GM18951 (cell line): ENCODE data around the gene MPHOSPH8.

Experiments
- POLR2A ChIP-seq: IDR thresholded peaks from 4 replicates; pipeline ENCODE4 v1.6.1; 2011; ENCODE audit warnings: mild to moderate bottlenecking; ENCODE audit not compliant: insufficient read length, insufficient read depth; ENCODE audit errors: extremely low read depth
- in situ Hi-C: fragments of 300-500 bp; cut with MboI; formaldehyde crosslinking; loops from one replicate; pipeline ENCODE4 v1.12.0; 2022; ENCODE audit warnings: low sequenced_read_pairs, mixed read lengths, inconsistent platforms; ENCODE audit not compliant: unreplicated experiment

Gene MPHOSPH8, protein sequence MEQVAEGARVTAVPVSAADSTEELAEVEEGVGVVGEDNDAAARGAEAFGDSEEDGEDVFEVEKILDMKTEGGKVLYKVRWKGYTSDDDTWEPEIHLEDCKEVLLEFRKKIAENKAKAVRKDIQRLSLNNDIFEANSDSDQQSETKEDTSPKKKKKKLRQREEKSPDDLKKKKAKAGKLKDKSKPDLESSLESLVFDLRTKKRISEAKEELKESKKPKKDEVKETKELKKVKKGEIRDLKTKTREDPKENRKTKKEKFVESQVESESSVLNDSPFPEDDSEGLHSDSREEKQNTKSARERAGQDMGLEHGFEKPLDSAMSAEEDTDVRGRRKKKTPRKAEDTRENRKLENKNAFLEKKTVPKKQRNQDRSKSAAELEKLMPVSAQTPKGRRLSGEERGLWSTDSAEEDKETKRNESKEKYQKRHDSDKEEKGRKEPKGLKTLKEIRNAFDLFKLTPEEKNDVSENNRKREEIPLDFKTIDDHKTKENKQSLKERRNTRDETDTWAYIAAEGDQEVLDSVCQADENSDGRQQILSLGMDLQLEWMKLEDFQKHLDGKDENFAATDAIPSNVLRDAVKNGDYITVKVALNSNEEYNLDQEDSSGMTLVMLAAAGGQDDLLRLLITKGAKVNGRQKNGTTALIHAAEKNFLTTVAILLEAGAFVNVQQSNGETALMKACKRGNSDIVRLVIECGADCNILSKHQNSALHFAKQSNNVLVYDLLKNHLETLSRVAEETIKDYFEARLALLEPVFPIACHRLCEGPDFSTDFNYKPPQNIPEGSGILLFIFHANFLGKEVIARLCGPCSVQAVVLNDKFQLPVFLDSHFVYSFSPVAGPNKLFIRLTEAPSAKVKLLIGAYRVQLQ

GRCh38 chr13:19633479-19634255 is at the start of gene MPHOSPH8:
Gene MPHOSPH8, plus strand, starts transcription at chr13:19633659. Its CDS starts 90 bp downstream, at chr13:19633749.
- in situ Hi-C loops = no loop called here
- peak; percentile 59 for TF ChIP-seq POLR2A

- in situ Hi-C loops = no loop called here
- TF ChIP-seq POLR2A = peak; percentile 54
Observed at GRCh38 chr13:19586904-19587634, 46.4 kb upstream of the MPHOSPH8 start.

DNA sequence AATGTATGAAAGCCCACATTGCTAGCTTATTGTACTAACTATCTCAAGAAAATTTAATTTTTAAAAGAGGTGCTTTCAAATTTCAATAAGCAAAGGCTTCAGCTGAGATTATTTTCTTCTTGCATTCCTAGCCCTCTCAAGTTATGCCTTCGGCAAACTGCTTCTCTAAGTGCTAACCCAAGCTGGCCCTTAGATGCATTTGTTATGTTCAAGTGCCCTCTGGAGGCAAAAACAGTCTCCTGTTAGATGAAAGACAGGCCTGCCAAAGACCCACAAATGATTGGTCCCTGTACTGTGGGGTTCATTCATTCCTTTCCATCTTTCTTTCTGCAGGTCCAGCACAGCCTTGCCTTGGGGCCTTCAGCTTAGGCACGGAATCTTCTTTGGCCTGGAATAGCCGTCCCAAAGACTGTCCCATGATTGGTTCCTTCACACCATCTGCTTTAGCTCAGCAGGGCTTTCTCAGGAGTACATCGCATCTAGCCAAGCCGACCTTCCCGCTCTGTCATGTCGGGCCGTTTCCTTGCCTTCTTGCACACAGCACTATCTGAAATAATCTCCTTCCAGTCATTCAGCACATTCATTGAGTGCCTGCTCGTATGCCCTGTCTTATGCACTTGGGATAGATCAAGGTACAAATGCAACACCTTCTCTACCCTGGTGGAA is 45.7 kb upstream of the MPHOSPH8 start:
- no peak for TF ChIP-seq POLR2A
- in situ Hi-C loops = no loop called here

GRCh38 chr13:19589312-19589711 is 44.1 kb upstream of the MPHOSPH8 start:
- in situ Hi-C loops = no loop called here
- TF ChIP-seq POLR2A = no peak

DNA sequence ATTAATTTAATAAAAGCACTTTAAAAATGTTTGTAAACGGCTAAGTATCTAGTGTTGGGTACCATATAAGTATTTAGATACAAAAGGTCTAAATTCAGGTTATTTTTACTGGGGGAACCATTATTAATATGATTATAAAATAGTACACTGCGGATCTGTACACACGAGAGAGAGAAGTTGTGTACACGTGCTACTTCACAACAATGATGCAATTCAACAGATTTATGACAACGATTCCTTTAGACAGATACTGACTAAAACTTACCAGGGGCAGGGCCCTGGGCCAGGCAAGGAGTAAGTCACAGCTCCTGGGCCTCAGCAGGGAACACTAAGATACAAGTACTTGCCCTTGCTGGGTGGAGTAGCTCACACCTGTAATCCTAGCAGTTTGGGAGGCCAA is 43.0 kb upstream of the MPHOSPH8 start:
- in situ Hi-C loops = no loop called here
- no peak for TF ChIP-seq POLR2A

DNA sequence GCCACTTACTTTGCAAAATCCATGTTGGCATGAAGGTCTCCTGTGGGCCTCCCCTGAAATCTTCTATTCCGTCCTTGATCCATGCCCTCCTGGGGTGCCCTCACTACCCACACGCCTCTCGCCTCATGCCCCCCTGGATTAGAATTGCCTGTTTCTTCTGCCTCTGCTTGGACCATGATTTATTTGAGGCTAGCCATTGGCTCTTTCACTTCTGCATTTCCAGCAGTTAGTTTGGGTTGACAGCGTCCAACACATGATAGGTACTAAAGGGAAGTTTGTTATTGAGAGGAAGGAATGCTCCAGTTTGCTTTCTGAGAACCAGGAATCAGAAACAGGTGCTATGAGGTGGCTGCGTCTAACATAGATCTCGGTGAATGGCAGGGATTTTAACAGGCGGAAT is 41.6 kb upstream of the MPHOSPH8 start:
- TF ChIP-seq POLR2A = no peak
- in situ Hi-C loops = no loop called here

DNA sequence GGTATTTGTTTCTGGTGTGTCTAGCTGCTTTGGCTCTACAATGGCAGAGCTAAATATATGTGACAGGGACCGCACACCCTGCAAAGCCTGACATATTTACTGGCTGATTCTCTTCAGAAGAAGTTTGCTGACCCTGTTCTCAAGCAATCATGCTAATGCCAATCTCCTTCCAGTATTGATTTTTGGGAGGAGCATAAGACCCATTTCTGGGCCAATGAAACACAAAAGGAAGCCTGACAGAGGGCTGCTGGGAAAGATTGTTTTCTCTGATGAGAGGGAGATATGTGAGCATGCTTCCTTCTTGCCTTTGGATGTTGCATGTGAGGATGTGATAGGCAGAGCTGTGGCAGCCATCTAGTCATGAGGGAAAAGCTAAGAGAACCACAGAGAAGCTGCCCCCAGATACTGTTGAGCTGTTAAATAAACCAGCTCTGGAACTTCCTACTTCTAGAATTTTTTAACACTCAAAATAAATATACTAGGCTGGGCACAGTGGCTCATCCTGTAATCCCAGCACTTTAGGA is 40.7 kb upstream of the MPHOSPH8 start:
- in situ Hi-C loops = no loop called here
- TF ChIP-seq POLR2A = no peak

DNA sequence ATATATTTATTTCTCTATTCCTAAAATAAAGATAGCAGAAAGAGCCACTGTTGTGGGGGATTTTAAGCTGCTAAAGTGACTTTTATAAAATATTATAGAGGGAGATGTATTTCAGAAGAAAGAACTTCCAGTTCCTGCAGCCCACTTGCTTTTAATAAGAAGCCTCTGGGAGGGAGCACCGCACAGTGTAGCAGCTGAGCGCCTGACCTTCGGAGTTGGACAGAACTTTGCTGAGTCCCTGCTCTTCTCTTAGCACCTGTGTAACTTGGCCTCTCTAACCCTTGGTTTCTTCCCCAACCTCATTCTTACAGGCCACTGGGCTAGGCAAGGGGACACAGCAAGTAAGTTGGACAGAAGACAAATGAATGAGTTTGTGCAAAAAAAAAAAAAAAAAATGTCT is 37.4 kb upstream of the MPHOSPH8 start:
- no peak for TF ChIP-seq POLR2A
- in situ Hi-C loops = no loop called here

DNA sequence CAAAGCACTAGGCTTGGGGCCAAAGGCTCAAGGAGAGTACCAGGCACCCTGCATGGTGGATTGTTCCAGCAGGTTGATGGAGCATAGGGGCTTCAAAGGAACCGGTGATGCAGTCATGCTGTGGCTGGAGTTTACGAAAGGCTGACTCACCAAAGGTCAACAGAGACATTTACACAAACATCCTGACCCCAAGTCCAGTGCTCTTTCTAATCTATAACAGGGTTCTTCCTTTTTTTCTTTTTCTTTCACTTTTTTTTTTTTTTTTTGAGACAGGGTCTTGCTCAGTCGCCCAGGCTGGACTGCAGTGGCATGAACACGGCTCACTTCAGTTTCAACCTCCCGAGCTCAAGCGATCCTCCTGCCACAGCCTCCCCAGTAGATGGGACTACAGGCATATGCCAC is 36.5 kb upstream of the MPHOSPH8 start:
- in situ Hi-C loops = no loop called here
- no peak for TF ChIP-seq POLR2A

DNA sequence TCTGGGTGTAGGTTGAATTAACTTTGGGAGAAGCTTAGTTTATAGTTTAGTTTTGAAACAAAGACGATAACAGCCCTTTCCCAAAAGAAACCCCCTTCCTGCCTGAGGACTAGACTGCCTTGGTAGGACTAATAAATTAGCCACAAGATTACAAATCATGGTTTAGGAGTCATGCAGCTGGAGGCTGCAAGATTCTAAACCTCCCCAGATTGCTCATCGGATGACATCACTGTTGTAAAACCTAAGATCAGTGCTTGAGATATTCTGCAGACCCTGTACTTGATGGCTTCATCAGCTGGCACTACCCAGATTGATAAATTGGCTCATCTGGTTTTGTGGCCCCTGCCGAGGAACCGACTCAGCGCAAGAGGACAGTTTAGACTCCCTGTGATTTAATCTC is 35.9 kb upstream of the MPHOSPH8 start:
- TF ChIP-seq POLR2A = no peak
- in situ Hi-C loops = no loop called here

DNA sequence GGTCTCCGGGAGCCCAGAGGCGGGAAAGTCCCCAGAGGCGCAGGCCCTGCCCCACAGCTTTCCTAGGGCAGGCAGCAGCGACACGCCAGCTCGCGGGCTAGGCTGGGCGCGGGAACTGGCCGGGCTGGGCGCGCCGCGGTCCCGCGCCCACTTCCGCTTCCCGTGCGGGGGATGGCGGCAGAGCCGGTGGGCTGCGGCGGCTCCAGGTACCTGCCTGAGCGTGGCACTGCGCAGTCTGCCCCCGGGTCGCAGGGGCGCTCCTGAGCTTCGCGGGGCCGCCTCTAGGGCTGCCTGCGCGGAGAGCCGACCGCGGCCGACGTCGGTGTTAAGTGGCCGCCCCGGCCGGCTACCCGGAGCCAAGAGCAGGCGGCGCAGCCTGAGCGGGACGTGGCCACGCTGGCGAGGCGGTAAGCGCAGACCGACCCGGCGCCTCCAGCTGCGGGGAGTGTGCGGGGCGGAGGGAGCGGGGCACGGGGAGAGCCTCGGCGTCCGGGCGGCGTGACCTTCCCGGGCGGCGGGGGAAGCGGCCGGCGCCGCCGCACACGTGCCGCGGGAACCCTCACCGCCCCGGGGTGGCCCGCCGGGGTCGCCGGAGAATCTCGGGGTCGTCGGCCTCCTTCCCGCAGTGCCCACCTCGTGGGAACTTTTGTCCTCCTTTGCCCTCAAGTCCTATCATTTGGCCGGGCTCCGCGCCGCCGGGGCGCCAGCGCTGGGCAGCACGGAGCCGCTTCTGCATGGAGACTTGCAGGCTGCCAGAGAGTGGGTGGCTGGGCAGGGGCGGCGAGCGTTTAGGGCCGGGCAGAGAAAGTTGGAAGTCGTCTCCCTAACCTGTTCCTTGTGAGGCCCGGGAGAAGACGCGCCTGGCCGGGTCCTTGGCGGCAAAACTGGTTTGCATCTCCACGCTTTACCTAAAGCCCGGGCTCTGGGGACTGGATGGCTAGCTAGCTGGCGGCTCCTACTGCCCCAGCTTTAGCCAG is 31.4 kb upstream of the MPHOSPH8 start:
- peak; percentile 83 for TF ChIP-seq POLR2A

More for the DNA sequence above, 31.4 kb upstream of the MPHOSPH8 start:
- in situ Hi-C loops = no loop called here
